IPS DF 6.9 (cell line): Measurements from ENCODE around the gene ANKHD1.

Source experiments
- DNase-seq: peaks from one replicate; pipeline ENCODE4 v3.0.0-alpha.2; 2013; ENCODE audit warnings: low read depth, low spot score
- H3K27ac ChIP-seq: one replicate; pipeline ENCODE4 v1.5.1; 2013; ENCODE audit warnings: low read length, control low read depth
- H3K27me3 ChIP-seq: 2 replicates; pipeline ENCODE4 v1.6.1; 2013; ENCODE audit warnings: mild to moderate bottlenecking, low read length; ENCODE audit not compliant: control insufficient read depth, insufficient read depth
- H3K36me3 ChIP-seq: 2 replicates; pipeline ENCODE4 v1.6.1; 2013; ENCODE audit warnings: low read length; ENCODE audit not compliant: control insufficient read depth, insufficient read depth
- H3K4me1 ChIP-seq: 2 replicates; pipeline ENCODE4 v1.6.1; 2013; ENCODE audit warnings: low read length; ENCODE audit not compliant: control insufficient read depth, insufficient read depth
- H3K4me3 ChIP-seq: 2 replicates; pipeline ENCODE4 v1.5.1; 2013; ENCODE audit warnings: mild to moderate bottlenecking, low read length
- H3K9me3 ChIP-seq: 2 replicates; pipeline ENCODE4 v1.6.1; 2013; ENCODE audit warnings: low read length, inconsistent platforms; ENCODE audit not compliant: control insufficient read depth, insufficient read depth
- WGBS: extraction: QIAGEN DNeasy Blood & Tissue Kit; methylation state at CpG from one replicate; pipeline ENCODE4 v1.1.7; 2013; ENCODE audit warnings: mixed read lengths, missing lambda C conversion rate; ENCODE audit not compliant: insufficient read length, insufficient coverage; 5-methylcytosine and 5-hydroxymethylcytosine counted together

ANKHD1 gene

DNA sequence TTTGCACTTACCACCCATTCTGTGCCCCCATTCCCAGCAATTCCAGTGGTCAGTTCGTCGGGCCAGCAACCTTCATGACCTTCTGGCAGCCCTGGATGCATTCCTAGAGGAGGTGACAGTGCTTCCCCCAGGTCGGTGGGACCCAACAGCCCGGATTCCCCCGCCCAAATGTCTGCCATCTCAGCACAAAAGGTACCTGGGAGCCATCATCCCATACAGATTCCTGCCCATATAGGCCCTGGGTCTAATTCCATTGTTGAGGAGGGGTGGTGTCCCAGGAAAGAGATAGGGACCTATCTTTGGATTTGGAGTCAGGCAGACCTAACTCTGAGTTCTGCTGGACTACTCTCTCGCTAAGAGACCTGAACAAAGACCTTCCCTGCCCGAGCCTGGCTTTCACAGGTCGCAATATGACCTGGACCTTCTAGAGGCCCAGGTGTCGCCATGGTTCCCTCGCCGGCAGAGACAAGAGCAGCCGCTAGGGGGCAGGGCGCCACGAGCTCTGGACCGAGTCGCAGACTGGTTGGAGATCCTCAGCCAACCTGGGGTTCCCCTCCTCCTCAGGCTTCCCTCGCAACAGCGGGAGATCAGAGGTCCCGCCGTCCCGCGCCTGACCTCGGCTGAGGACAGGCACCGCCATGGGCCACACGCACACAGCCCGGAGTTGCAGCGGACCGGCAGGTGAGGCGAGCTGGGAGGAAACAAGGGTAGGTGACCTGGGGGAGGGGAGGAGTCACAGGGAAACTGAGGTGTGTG lies 38.6 kb upstream of the ANKHD1 start:
- H3K9me3 ChIP-seq, result no peaks in the 10 kb centered on the region

DNA sequence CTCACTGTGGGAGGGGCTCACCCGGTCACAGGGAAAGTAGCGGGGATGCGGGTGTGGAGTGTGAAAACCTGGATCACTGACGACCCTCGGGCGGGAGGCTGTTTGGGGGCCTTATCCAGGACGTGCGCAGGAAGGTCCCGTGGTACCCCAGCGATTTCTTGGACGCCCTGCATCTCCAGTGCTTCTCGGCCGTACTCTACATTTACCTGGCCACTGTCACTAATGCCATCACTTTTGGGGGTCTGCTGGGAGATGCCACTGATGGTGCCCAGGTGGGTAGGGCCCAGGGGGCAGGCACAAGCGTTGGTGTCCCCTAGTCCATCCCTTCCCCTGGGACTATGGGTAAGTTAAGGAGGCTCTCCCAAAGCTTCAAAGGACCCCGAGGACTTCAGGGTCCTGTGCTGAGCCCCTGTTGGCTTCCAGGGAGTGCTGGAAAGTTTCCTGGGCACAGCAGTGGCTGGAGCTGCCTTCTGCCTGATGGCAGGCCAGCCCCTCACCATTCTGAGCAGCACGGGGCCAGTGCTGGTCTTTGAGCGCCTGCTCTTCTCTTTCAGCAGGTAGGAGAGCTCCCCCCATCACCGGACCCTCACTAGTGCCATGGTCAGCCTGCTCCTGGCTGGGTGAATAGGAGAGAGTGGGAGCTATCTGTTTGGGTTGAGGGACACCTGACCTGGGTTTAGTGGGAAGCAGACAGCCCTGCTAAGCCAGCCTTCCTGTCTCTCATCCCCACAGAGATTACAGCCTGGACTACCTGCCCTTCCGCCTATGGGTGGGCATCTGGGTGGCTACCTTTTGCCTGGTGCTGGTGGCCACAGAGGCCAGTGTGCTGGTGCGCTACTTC lies 37.8 kb upstream of the ANKHD1 start:
- Histone ChIP-seq H3K4me1 (peaks cover 3% of the 10 kb centered on the region), H3K9me3 (no peaks in the 10 kb centered on the region), H3K36me3 (no peaks in the 10 kb centered on the region), H3K4me3 (peak overlapping the region; percentile 43; the same call in 1 of the 2 replicates), H3K27me3 (no peaks in the 10 kb centered on the region), H3K27ac (no peak overlapping the region)
- WGBS, result no CpG with 5 or more reads among the region's 20 CpGs
- no peak for DNase-seq

More for the DNA sequence above, 38.6 kb upstream of the ANKHD1 start:
- H3K27me3 ChIP-seq, result no peaks in the 10 kb centered on the region
- WGBS, result no CpG with 5 or more reads among the region's 29 CpGs
- H3K4me3 ChIP-seq, result peak overlapping the region; percentile 43; the same call in 1 of the 2 replicates
- DNase-seq, result peak; percentile 73
- no peaks in the 10 kb centered on the region for H3K36me3 ChIP-seq
- H3K4me1 ChIP-seq, result peaks cover 5% of the 10 kb centered on the region
- no peak overlapping the region for H3K27ac ChIP-seq

DNA sequence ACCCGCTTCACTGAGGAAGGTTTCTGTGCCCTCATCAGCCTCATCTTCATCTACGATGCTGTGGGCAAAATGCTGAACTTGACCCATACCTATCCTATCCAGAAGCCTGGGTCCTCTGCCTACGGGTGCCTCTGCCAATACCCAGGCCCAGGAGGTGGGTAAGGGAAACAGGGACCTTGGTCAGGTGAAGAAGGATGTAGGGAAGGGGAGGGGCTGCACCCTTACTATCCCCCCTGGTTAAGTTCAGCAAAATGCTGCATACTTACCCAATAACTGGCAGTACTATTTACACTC lies 37.2 kb upstream of the ANKHD1 start:
- H3K36me3 ChIP-seq, result no peaks in the 10 kb centered on the region
- DNase-seq, result no peak
- no CpG with 5 or more reads among the region's 3 CpGs for WGBS
- peaks cover 3% of the 10 kb centered on the region for H3K4me1 ChIP-seq
- H3K27me3 ChIP-seq, result no peaks in the 10 kb centered on the region
- H3K4me3 ChIP-seq, result no peak overlapping the region
- no peak overlapping the region for H3K27ac ChIP-seq
- no peaks in the 10 kb centered on the region for H3K9me3 ChIP-seq

DNA sequence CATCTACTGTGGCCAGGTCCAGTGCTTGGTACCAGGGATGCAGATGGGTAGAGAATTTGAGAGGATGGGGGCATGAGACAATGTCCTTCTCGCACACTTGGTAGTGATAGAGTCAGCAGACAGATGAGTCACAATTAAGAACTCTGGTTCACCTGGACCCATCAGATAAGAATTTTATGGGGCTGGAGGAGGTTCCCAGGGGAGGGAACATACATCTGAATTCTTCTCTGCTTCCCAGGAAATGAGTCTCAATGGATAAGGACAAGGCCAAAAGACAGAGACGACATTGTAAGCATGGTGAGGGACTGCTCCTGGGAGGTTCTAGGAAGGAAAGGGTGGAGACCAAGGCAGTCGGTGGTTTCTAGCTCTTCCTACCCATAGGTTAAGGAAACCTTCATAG lies 36.4 kb upstream of the ANKHD1 start:
- H3K27ac ChIP-seq, result no peak overlapping the region
- no CpG with 5 or more reads among the region's 3 CpGs for WGBS
- H3K27me3 ChIP-seq, result no peaks in the 10 kb centered on the region
- no peaks in the 10 kb centered on the region for H3K9me3 ChIP-seq
- no peak overlapping the region for H3K4me3 ChIP-seq
- no peaks in the 10 kb centered on the region for H3K36me3 ChIP-seq
- H3K4me1 ChIP-seq, result peaks cover 3% of the 10 kb centered on the region
- no peak for DNase-seq

DNA sequence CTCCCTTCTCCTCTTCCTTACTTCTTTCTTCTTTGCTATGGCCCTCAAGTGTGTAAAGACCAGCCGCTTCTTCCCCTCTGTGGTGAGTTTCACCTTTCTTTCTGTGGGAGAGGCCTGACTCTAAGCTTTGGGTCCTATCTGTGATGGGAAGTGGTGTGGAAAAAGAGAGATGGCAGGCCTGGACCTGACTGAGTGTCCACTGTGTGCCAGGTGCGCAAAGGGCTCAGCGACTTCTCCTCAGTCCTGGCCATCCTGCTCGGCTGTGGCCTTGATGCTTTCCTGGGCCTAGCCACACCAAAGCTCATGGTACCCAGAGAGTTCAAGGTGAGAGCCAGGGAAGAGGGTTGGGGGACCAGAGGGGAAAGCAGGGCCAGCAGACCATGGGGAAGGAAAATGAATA lies 35.7 kb upstream of the ANKHD1 start:
- no peaks in the 10 kb centered on the region for H3K36me3 ChIP-seq
- H3K27ac ChIP-seq, result no peak overlapping the region
- H3K9me3 ChIP-seq, result no peaks in the 10 kb centered on the region
- peaks cover 3% of the 10 kb centered on the region for H3K4me1 ChIP-seq
- H3K27me3 ChIP-seq, result no peaks in the 10 kb centered on the region
- H3K4me3 ChIP-seq, result no peak overlapping the region
- WGBS, result no CpG with 5 or more reads among the region's 4 CpGs
- no peak for DNase-seq

DNA sequence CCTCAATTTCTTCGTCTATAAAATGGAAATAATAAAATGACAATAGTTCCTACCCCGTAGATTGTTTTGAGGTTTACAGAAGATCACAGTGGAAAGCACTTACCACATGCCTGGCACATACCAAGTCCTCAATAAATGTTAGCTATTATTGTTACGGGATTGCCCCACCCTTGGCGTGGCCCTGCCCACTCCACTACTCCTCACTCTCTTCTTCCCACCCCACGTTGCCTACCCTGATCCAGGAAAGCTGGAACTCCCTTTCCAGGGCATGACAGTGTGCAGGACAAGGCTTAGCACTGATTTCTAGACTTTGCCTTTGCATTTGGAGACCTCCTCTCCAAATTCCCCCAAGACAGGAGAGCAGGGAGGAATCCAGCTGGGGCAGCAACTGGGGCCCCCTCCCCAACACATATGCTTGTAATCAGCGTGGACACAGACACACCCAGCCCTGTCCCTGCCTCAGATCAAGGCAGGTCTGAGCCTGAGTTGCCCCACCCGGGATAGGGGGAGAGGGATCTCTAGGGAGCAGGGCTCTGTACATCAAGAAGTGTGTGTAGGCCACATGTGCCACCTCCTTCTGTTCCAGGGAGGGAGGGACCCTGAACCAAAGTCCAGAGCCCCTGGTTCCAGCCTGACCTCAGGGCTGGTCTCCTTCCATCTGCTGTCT lies 34.9 kb upstream of the ANKHD1 start:
- DNase-seq, result no peak

DNA sequence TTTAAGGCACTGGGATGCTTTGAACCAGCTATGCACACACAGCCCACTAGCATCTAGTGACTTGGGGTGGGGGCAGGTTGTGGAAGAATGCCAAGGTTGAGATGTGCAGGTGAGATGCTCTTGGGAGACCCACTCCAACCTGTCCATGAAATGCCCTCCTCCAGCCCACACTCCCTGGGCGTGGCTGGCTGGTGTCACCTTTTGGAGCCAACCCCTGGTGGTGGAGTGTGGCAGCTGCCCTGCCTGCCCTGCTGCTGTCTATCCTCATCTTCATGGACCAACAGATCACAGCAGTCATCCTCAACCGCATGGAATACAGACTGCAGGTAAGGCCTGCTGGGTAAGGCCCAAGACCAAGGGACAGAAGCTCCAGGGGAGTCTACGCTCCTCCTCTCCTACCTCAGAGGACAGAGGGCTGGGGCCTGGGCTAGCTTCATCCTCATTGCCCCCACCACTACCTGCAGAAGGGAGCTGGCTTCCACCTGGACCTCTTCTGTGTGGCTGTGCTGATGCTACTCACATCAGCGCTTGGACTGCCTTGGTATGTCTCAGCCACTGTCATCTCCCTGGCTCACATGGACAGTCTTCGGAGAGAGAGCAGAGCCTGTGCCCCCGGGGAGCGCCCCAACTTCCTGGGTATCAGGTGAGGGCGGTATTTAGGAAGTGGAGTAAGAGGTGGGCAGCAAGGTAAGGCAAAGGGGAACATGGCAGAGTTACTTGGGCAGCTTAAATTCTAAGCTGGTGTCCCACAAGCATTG lies 34.2 kb upstream of the ANKHD1 start:
- Histone ChIP-seq H3K36me3 (no peaks in the 10 kb centered on the region), H3K4me1 (peaks cover 3% of the 10 kb centered on the region), H3K9me3 (no peaks in the 10 kb centered on the region), H3K27ac (no peak overlapping the region), H3K4me3 (no peak overlapping the region), H3K27me3 (no peaks in the 10 kb centered on the region)
- no CpG with 5 or more reads among the region's 8 CpGs for WGBS
- no peak for DNase-seq

More for the DNA sequence above, 34.9 kb upstream of the ANKHD1 start:
- no peaks in the 10 kb centered on the region for H3K36me3 ChIP-seq
- WGBS, result no CpG with 5 or more reads among the region's 7 CpGs
- no peaks in the 10 kb centered on the region for H3K27me3 ChIP-seq
- peaks cover 3% of the 10 kb centered on the region for H3K4me1 ChIP-seq
- H3K27ac ChIP-seq, result no peak overlapping the region
- no peaks in the 10 kb centered on the region for H3K9me3 ChIP-seq
- H3K4me3 ChIP-seq, result no peak overlapping the region

DNA sequence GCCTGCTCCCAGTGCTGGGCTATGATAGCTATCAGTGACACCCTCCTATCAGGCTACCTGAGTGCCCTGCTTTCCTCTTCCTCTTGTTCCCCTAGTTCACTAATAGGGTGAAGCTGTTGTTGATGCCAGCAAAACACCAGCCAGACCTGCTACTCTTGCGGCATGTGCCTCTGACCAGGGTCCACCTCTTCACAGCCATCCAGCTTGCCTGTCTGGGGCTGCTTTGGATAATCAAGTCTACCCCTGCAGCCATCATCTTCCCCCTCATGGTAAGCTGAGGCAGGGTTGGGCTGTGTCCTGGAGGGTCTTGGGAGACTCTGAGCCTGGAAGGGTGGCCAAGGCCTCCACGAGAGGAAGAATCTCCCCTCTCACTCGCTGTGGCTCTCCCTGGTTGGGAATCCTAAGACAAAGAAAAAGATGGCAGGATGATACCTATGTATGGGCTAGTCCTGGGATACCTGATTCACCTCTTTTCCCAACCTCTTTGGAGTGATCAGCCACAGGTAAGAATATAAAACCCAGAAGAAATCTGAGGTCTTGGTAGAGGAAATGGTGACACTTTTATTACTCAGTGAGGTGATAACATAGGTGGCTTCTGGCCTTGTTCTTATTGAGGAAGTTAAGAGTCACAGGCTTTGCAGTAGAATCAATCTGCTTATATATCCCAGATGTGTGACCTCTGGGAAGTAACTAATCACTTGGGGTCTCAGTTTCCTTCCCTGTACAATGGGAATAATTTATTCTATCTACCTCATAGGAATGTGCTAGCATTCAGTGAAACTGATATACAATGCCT lies 30.1 kb upstream of the ANKHD1 start:
- no peak overlapping the region for H3K4me3 ChIP-seq
- no peaks in the 10 kb centered on the region for H3K4me1 ChIP-seq
- H3K27me3 ChIP-seq, result no peaks in the 10 kb centered on the region
- DNase-seq, result no peak
- no peak overlapping the region for H3K27ac ChIP-seq
- H3K9me3 ChIP-seq, result no peaks in the 10 kb centered on the region
- WGBS, result no CpG with 5 or more reads among the region's 3 CpGs
- no peaks in the 10 kb centered on the region for H3K36me3 ChIP-seq

DNA sequence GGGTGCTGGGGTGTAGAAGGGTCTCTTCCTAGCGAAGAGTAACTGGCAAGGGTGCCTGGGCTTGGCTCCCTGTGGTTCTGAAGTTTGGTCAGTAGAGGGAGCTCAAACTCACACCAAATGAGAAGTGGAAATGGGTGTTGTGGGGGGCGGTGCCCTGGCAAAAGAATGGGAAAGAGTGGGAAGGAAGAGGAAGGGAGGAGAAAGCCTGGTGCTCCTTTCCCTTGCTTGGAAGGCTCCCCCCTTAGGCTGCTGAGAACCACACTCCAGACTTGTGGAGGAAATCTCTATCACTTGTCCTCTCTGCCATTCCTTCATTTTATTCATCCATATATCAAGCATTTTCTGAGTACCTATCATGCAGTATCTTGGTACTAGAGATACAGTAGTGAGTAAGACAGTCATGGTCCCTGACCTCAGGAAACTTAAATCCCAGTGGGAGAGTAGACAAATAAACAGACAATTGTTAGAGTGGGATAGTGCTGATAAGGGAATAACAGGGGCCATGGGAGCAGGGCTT lies 28.6 kb upstream of the ANKHD1 start:
- Histone ChIP-seq H3K4me1 (no peaks in the 10 kb centered on the region), H3K36me3 (no peaks in the 10 kb centered on the region), H3K4me3 (no peak overlapping the region), H3K27ac (no peak overlapping the region), H3K9me3 (no peaks in the 10 kb centered on the region), H3K27me3 (no peaks in the 10 kb centered on the region)
- WGBS, result no CpG with 5 or more reads among the region's 2 CpGs
- peak; percentile 76 for DNase-seq
